Esophagus muscularis mucosa (tissue), 4 donors: ENCODE data around the gene EEPD1. TPM values are rescaled to one million over a fixed set of nuclear protein-coding genes. Genes with fewer than 3 reads are reported as not detected.

ENCODE experiments used
- DNase-seq: peaks from one replicate; pipeline ENCODE4 v3.0.0-alpha.2; 2017; ENCODE audit errors: extremely low spot score
- H3K27ac ChIP-seq, 4 donors: fragments of 200-600 bp; sonication (generic); replicated peaks in 1 of 4; 1 replicate in 3 of 4; 2 replicates in 1 of 4; pipeline ENCODE4 v1.5.1; 2016 to 2019; ENCODE audit warnings: mild to moderate bottlenecking in 1 of 4
- H3K27me3 ChIP-seq, 4 donors: fragments of 200-600 bp; sonication (generic); one replicate each; pipeline versions ENCODE4 v1.5.1 to v1.6.0; 2016 to 2019
- H3K36me3 ChIP-seq, 4 donors: fragments of 200-600 bp; sonication (generic); one replicate each; pipeline ENCODE4 v1.5.1; 2016 to 2019
- H3K4me1 ChIP-seq, 4 donors: fragments of 200-600 bp; sonication (generic); one replicate each; pipeline ENCODE4 v1.5.1; 2016 to 2019
- H3K4me3 ChIP-seq, 4 donors: fragments of 200-600 bp; sonication (generic); 1 replicate in 2 of 4; 2 replicates in 2 of 4; pipeline ENCODE4 v1.5.1; 2016 to 2019; ENCODE audit warnings: mild to moderate bottlenecking in 4 of 4, moderate library complexity in 1 of 4
- H3K9me3 ChIP-seq, 4 donors: fragments of 200-600 bp; sonication (generic); 1 replicate in 3 of 4; 2 replicates in 1 of 4; pipeline ENCODE4 v1.5.1; 2016 to 2019
- CTCF ChIP-seq, 3 experiments: fragments of 200-600 bp in 2 of 3; fragments of 450-650 bp in 1 of 3; sonication (generic) in 2 of 3; IDR thresholded peaks; one replicate each; pipeline ENCODE4 v1.5.1; 2017 to 2019; ENCODE audit warnings: antibody characterized with exemption in 3 of 3, mild to moderate bottlenecking in 2 of 3, moderate library complexity in 1 of 3
- EP300 ChIP-seq: sonication (generic); formaldehyde crosslinking; IDR thresholded peaks from one replicate; pipeline ENCODE4 v1.6.1; 2017; ENCODE audit warnings: antibody characterized with exemption
- POLR2A ChIP-seq: fragments of 450-650 bp; IDR thresholded peaks from one replicate; pipeline ENCODE4 v1.6.1; 2017; ENCODE audit warnings: antibody characterized with exemption, moderate library complexity, mild to moderate bottlenecking, low read depth
- POLR2AphosphoS5 ChIP-seq, 2 donors: sonication (generic); formaldehyde crosslinking; IDR thresholded peaks; one replicate each; pipeline ENCODE4 v1.6.1; 2017; ENCODE audit warnings: antibody characterized with exemption in 2 of 2
- WGBS: methylation state at CpG from one replicate; pipeline ENCODE4 v1.1.5; 2018; 5-methylcytosine and 5-hydroxymethylcytosine counted together
- intact Hi-C: fragments of 100-400 bp; cut with DNase I; formaldehyde crosslinking; loops from one replicate; pipeline ENCODE4 v1.15.1; 2023
- total RNA-seq, 4 donors: library from RNA; depleted of rRNA; stranded (reverse); fragments of >200 nt; gene quantifications; one replicate each; pipeline versions ENCODE4 v1.1.0 to v1.2.1, GENCODE V29; 2016

The EEPD1 gene
- total RNA-seq, 4 donors from 2014 or later, result 18.7 to 27.9 (median 26.6) TPM

DNA sequence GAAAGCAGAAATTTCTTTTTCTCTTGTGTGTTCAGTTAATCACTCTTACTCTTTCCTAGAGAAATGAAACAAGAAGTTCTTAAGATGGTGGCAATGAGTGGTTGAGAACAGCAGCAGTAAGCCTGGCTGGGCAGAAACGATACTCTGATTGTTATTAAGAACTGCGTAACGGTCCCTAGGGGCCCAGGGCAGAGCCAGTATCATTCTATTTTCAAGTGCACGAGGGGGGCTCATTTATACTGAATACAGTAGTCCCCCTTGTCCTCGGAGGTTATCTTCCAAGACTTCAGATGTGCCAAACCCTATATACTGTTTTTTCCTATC lies 64.9 kb downstream of the EEPD1 start:
- no peaks in the 10 kb centered on the region for H3K27me3 ChIP-seq
- no peaks in the 10 kb centered on the region for H3K36me3 ChIP-seq
- 78% methylated on average over 5 of the region's 5 CpGs for WGBS
- no peak for DNase-seq
- peaks cover 26 to 60% (median 56%) of the 10 kb centered on the region in 4 donors for H3K4me1 ChIP-seq
- intact Hi-C loops, result no loop called here
- H3K9me3 ChIP-seq, result no peaks in the 10 kb centered on the region
- no peak overlapping the region for H3K4me3 ChIP-seq
- TF ChIP-seq CTCF (IDR thresholded peaks at IDR 0.05), result no peak
- TF ChIP-seq POLR2A, result no peak
- no peak for TF ChIP-seq EP300
- no peak for TF ChIP-seq POLR2AphosphoS5 (IDR thresholded peaks at IDR 0.05)
- peak overlapping the region in 1 of 4 donors; percentile 7 for H3K27ac ChIP-seq

DNA sequence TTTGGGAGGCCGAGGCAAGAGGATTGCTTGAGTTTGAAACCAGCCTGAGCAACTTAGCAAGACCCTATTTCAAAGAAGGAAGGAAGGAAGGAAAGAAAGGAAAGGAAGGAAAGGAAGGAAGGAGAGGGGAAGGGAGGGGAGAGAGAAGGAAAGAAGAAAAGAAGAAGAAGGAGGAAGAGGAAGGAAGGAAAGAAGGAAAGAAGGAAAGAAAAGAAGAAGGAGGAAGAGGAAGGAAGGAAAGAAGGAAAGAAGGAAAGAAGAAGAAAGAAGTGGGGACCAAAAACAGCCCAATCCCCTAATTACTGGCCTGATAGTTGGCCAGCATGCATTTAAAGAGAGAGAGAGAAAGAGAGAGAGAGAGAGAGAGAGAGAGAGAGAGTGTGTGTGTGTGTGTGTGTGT lies 66.4 kb downstream of the EEPD1 start:
- WGBS, result 96% methylated on average over 1 of the region's 1 CpG
- no peaks in the 10 kb centered on the region for H3K27me3 ChIP-seq
- no peak for DNase-seq
- peaks cover 26 to 55% (median 49%) of the 10 kb centered on the region in 4 donors for H3K4me1 ChIP-seq
- H3K27ac ChIP-seq, result no peak overlapping the region
- no peaks in the 10 kb centered on the region for H3K9me3 ChIP-seq
- H3K36me3 ChIP-seq, result no peaks in the 10 kb centered on the region
- H3K4me3 ChIP-seq, result no peak overlapping the region
- no peak for TF ChIP-seq POLR2AphosphoS5 (IDR thresholded peaks at IDR 0.05)
- no peak for TF ChIP-seq EP300
- no peak for TF ChIP-seq CTCF (IDR thresholded peaks at IDR 0.05)
- TF ChIP-seq POLR2A, result no peak
- intact Hi-C loops, result no loop called here

GRCh38 chr7:36223851-36224250 lies 70.8 kb downstream of the EEPD1 start:
- intact Hi-C loops, result no loop called here
- Histone ChIP-seq H3K4me1 (peaks cover 10 to 25% (median 15%) of the 10 kb centered on the region in 4 donors), H3K9me3 (no peaks in the 10 kb centered on the region), H3K36me3 (no peaks in the 10 kb centered on the region), H3K27ac (no peak overlapping the region), H3K4me3 (no peak overlapping the region), H3K27me3 (no peaks in the 10 kb centered on the region)
- TF ChIP-seq CTCF (IDR thresholded peaks at IDR 0.05), result no peak
- no peak for TF ChIP-seq EP300
- no peak for TF ChIP-seq POLR2AphosphoS5 (IDR thresholded peaks at IDR 0.05)
- TF ChIP-seq POLR2A, result no peak
- DNase-seq, result no peak

GRCh38 chr7:36224934-36225858 lies 72.1 kb downstream of the EEPD1 start:
- Histone ChIP-seq H3K9me3 (no peaks in the 10 kb centered on the region), H3K36me3 (no peaks in the 10 kb centered on the region), H3K4me1 (peaks cover 10 to 25% (median 15%) of the 10 kb centered on the region in 4 donors), H3K27me3 (no peaks in the 10 kb centered on the region), H3K4me3 (no peak overlapping the region), H3K27ac (no peak overlapping the region)
- WGBS, result 45% methylated on average over 16 of the region's 16 CpGs
- no peak for DNase-seq
- intact Hi-C loops, result no loop called here
- no peak for TF ChIP-seq POLR2A
- TF ChIP-seq CTCF (IDR thresholded peaks at IDR 0.05), result peak in 1 of 3 experiments; percentile 11
